Neural crest cell (in vitro differentiated cells): ENCODE results near the gene GALR1. TPM values are rescaled to one million over a fixed set of nuclear protein-coding genes. Genes with fewer than 3 reads are reported as not detected.
"Not testable (repeated sequence)": the region's sequence is repeated elsewhere in the genome, so short reads cannot be mapped to it uniquely, and the experiment has no call there.

Source experiments
- DNase-seq: peaks from one replicate; pipeline ENCODE4 v3.0.0; 2021; ENCODE audit warnings: low read depth, mixed read lengths, low spot score
- H3K27ac Mint-ChIP-seq: one replicate; pipeline ENCODE4 v1.8.0; 2021; ENCODE audit warnings: mild to moderate bottlenecking, mixed read lengths; ENCODE audit not compliant: unreplicated experiment
- H3K27me3 Mint-ChIP-seq: 2 replicates; pipeline ENCODE4 v1.8.0; 2021; ENCODE audit warnings: low read depth, mild to moderate bottlenecking, mixed read lengths
- H3K36me3 Mint-ChIP-seq: 2 replicates; pipeline ENCODE4 v1.8.0; 2021; ENCODE audit warnings: low read depth, mild to moderate bottlenecking, mixed read lengths
- H3K4me1 Mint-ChIP-seq: 2 replicates; pipeline ENCODE4 v1.8.0; 2021; ENCODE audit warnings: mixed read lengths
- H3K4me3 Mint-ChIP-seq: one replicate; pipeline ENCODE4 v1.8.0; 2021; ENCODE audit warnings: mild to moderate bottlenecking, mixed read lengths
- H3K9me3 Mint-ChIP-seq: 2 replicates; pipeline ENCODE4 v1.8.0; 2021; ENCODE audit warnings: mixed read lengths
- CTCF ChIP-seq: fragments of 200-600 bp; sonication (generic); conservative IDR thresholded peaks from 2 replicates; pipeline ENCODE4 v1.5.0; 2021; ENCODE audit warnings: antibody characterized with exemption, mild to moderate bottlenecking
- total RNA-seq: library from RNA; stranded (reverse); gene quantifications from 2 replicates; pipeline ENCODE4 v1.2.1, GENCODE V29; 2021

The GALR1 gene
- total RNA-seq, 1 donor from 2014 or later: not detected

GRCh38 chr18:77230645-77231044, 19.0 kb upstream of the GALR1 start:
- peaks cover 42% of the 10 kb centered on the region for H3K27me3 Mint-ChIP-seq
- no peaks in the 10 kb centered on the region for H3K4me1 Mint-ChIP-seq
- DNase-seq: no peak
- no peak for TF ChIP-seq CTCF
- peaks cover 5% of the 10 kb centered on the region for H3K9me3 Mint-ChIP-seq
- H3K27ac Mint-ChIP-seq: no peak overlapping the region
- H3K36me3 Mint-ChIP-seq: no peaks in the 10 kb centered on the region
- H3K4me3 Mint-ChIP-seq: no peak overlapping the region

- no peaks in the 10 kb centered on the region for H3K4me1 Mint-ChIP-seq
- H3K9me3 Mint-ChIP-seq: peaks cover 17% of the 10 kb centered on the region
- H3K36me3 Mint-ChIP-seq: peaks cover 10% of the 10 kb centered on the region
- H3K27me3 Mint-ChIP-seq: peaks cover 15% of the 10 kb centered on the region
- no peak for DNase-seq
- no peak for TF ChIP-seq CTCF
- H3K4me3 Mint-ChIP-seq: no peak overlapping the region
- no peak overlapping the region for H3K27ac Mint-ChIP-seq
Observed at GRCh38 chr18:77234504-77235365, 14.9 kb upstream of the GALR1 start.

DNA sequence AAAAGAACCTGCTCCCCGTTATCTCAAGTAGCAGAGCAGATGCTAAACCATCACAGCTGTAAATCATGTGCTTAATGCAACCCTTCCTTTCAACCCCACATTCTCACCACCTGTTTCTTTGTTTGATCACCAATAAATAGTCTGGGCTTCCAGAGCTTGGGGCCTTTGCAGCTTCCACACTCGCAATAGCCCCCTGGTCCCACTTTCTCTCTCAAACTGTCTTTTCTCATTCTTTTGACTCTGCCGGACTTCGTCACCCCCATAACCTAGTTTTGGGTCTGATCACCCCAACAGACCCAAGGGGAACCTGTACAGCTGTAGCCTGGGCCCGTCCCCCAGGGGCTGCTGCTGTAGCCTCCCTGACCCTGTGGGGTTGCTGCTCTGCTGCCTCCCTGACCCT, 10.4 kb upstream of the GALR1 start:
- not testable (repeated sequence) for H3K4me3 Mint-ChIP-seq, H3K27ac Mint-ChIP-seq, H3K4me1 Mint-ChIP-seq, DNase-seq
- peaks cover 17% of the 10 kb centered on the region for H3K9me3 Mint-ChIP-seq
- H3K36me3 Mint-ChIP-seq: peaks cover 10% of the 10 kb centered on the region
- peaks cover 11% of the 10 kb centered on the region for H3K27me3 Mint-ChIP-seq

DNA sequence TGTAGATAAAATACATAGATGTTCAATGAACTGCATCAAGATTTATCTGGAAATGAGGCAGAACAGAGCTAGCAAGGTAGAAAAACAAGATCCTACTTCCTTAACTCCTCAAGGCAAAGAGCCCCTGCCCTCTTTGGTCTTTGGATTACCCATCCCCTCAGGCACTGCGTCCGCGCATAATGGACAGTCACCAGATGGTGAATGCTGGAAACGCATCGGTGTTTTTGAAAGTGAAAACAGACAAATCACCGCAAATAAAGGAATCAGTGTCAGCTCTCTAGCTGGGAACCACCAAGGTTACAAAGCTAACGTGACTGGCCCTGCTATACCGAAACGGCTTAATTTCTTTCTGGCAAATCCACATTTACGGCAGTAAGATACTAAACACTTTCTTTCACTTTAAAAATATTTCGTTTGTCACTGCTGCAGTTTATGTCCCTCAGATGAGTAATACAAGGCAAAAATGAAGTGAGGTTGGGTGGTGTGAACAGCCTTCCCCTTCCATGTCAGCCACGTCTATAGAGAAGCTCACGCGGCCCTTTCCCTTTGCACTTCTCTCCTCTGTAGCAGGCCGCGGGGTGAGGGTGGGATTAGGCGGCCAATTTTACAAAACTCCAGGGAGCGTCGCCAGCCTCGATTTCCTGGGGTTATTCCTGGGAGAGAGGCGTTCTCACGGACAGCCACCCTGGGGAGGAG, 627 bp upstream of the GALR1 start:
- no peak for DNase-seq
- peak overlapping the region; percentile 56 for H3K4me3 Mint-ChIP-seq
- TF ChIP-seq CTCF: no peak
- peaks cover 90% of the 10 kb centered on the region for H3K27me3 Mint-ChIP-seq
- peaks cover 13% of the 10 kb centered on the region for H3K4me1 Mint-ChIP-seq
- H3K36me3 Mint-ChIP-seq: peaks cover 4% of the 10 kb centered on the region
- H3K9me3 Mint-ChIP-seq: peaks cover 11% of the 10 kb centered on the region
- no peak overlapping the region for H3K27ac Mint-ChIP-seq

GRCh38 chr18:77250501-77250925, 865 bp downstream of the GALR1 start:
- no peak for TF ChIP-seq CTCF
- peak overlapping the region; percentile 74 for H3K4me3 Mint-ChIP-seq
- H3K9me3 Mint-ChIP-seq: peaks cover 13% of the 10 kb centered on the region
- peaks cover 6% of the 10 kb centered on the region for H3K36me3 Mint-ChIP-seq
- no peak for DNase-seq
- peaks cover 92% of the 10 kb centered on the region for H3K27me3 Mint-ChIP-seq
- peaks cover 13% of the 10 kb centered on the region for H3K4me1 Mint-ChIP-seq
- no peak overlapping the region for H3K27ac Mint-ChIP-seq
